ENCODE measurements around the gene RANBP3L. TPM values are rescaled to one million over a fixed set of nuclear protein-coding genes. Genes with fewer than 3 reads are reported as not detected.
"Not testable (repeated sequence)": the region's sequence is repeated elsewhere in the genome, so short reads cannot be mapped to it uniquely, and the experiment has no call there.

Gene RANBP3L
- polyA plus RNA-seq, 1 of the 3 experiments (the other 2 are of a cell fraction), result not detected

DNA sequence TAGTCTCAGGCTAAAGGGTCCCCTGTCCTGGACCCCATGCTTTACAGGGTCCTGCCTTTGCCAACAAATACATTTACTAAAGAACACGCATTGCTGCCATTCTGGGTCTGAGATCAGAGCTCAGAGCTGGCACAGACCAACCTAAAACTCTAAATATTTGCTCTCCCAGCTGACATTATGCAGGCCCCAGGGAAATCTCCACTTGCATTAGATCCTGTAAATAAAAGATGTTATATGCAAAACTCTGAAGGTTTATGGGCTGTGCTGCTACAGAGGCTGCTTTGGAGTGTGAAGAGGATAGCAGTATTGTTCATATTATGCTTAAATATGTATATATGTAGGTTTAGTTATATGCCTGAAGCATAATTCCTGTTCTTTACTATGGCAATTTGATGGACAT is 35.9 kb upstream of the RANBP3L start (continued):
- TF ChIP-seq RXRA (IDR thresholded peaks at IDR 0.05; ENCODE audit: borderline replicate concordance, low read depth) (no peak), YY1 (IDR thresholded peaks at IDR 0.05; ENCODE audit: low read depth) (no peak)

GRCh38 chr5:36334315-36334714 is 32.6 kb upstream of the RANBP3L start:
- no peaks in the 10 kb centered on the region for H3K36me3 ChIP-seq (replicated peaks in 1 of 2; ENCODE audit: control insufficient read depth in 1 of 2, insufficient read depth in 2 of 2, low read length in 1 of 2)
- WGBS (ENCODE audit: low lambda C conversion rate), result 72% methylated on average over 5 of the region's 5 CpGs
- no peaks in the 10 kb centered on the region for H3K9me3 ChIP-seq
- H3K27me3 ChIP-seq (ENCODE audit: insufficient read depth), result no peaks in the 10 kb centered on the region; the same call in 1 of the 2 replicates
- TF ChIP-seq SIN3A (IDR thresholded peaks at IDR 0.05; ENCODE audit: borderline replicate concordance, low read depth, low read length) (no peak), YY1 (IDR thresholded peaks at IDR 0.05; ENCODE audit: low read depth) (no peak), FOXM1 (IDR thresholded peaks at IDR 0.05; ENCODE audit: low read depth) (no peak), GATA2 (CRISPR knock-in tag; IDR thresholded peaks at IDR 0.05) (no peak), RXRA (IDR thresholded peaks at IDR 0.05; ENCODE audit: borderline replicate concordance, low read depth) (no peak), NFIC (IDR thresholded peaks at IDR 0.05; ENCODE audit: borderline replicate concordance) (no peak), EP300 (IDR thresholded peaks at IDR 0.05; ENCODE audit: borderline replicate concordance in 1 of 2, low read depth in 1 of 2, low read length in 1 of 2) (no peak), EZH2phosphoT487 (IDR thresholded peaks at IDR 0.05; ENCODE audit: borderline replicate concordance, low read depth) (no peak), RCOR1 (IDR thresholded peaks at IDR 0.05; ENCODE audit: low read length) (no peak), MXI1 (IDR thresholded peaks at IDR 0.05; ENCODE audit: low read depth, low read length) (no peak), ZBTB33 (IDR thresholded peaks at IDR 0.05; ENCODE audit: borderline replicate concordance, low read depth) (no peak), TEAD4 (IDR thresholded peaks at IDR 0.05; ENCODE audit: borderline replicate concordance, insufficient read depth) (no peak)
- TF ChIP-seq, protein P1, sequence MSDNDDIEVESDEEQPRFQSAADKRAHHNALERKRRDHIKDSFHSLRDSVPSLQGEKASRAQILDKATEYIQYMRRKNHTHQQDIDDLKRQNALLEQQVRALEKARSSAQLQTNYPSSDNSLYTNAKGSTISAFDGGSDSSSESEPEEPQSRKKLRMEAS (IDR thresholded peaks at IDR 0.05; ENCODE audit: low read depth), result no peak
- TF ChIP-seq, protein P2, sequence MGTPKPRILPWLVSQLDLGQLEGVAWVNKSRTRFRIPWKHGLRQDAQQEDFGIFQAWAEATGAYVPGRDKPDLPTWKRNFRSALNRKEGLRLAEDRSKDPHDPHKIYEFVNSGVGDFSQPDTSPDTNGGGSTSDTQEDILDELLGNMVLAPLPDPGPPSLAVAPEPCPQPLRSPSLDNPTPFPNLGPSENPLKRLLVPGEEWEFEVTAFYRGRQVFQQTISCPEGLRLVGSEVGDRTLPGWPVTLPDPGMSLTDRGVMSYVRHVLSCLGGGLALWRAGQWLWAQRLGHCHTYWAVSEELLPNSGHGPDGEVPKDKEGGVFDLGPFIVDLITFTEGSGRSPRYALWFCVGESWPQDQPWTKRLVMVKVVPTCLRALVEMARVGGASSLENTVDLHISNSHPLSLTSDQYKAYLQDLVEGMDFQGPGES (IDR thresholded peaks at IDR 0.05; ENCODE audit: low read depth, low read length), result no peak
- TF ChIP-seq, protein P3, sequence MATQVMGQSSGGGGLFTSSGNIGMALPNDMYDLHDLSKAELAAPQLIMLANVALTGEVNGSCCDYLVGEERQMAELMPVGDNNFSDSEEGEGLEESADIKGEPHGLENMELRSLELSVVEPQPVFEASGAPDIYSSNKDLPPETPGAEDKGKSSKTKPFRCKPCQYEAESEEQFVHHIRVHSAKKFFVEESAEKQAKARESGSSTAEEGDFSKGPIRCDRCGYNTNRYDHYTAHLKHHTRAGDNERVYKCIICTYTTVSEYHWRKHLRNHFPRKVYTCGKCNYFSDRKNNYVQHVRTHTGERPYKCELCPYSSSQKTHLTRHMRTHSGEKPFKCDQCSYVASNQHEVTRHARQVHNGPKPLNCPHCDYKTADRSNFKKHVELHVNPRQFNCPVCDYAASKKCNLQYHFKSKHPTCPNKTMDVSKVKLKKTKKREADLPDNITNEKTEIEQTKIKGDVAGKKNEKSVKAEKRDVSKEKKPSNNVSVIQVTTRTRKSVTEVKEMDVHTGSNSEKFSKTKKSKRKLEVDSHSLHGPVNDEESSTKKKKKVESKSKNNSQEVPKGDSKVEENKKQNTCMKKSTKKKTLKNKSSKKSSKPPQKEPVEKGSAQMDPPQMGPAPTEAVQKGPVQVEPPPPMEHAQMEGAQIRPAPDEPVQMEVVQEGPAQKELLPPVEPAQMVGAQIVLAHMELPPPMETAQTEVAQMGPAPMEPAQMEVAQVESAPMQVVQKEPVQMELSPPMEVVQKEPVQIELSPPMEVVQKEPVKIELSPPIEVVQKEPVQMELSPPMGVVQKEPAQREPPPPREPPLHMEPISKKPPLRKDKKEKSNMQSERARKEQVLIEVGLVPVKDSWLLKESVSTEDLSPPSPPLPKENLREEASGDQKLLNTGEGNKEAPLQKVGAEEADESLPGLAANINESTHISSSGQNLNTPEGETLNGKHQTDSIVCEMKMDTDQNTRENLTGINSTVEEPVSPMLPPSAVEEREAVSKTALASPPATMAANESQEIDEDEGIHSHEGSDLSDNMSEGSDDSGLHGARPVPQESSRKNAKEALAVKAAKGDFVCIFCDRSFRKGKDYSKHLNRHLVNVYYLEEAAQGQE (IDR thresholded peaks at IDR 0.05; ENCODE audit: low read depth, low read length), result no peak
- no peak for DNase-seq
- no peaks in the 10 kb centered on the region for H3K79me2 ChIP-seq (ENCODE audit: insufficient read depth)
- POLR2A ChIA-PET, result no interaction called here
- H4K20me1 ChIP-seq (ENCODE audit: insufficient read depth), result no peaks in the 10 kb centered on the region
- H2AFZ ChIP-seq (ENCODE audit: low read depth), result no peak overlapping the region
- H3K9me2 ChIP-seq, result no peaks in the 10 kb centered on the region
- H3K4me1 ChIP-seq (ENCODE audit: control insufficient read depth in 1 of 2, insufficient read depth in 2 of 2, low read depth in 1 of 2, low read length in 1 of 2), result no peaks in the 10 kb centered on the region
- H3K4me2 ChIP-seq, result no peak overlapping the region
- no peaks in the 10 kb centered on the region for H3F3A ChIP-seq (replicated peaks; ENCODE audit: insufficient read depth)
- no peak overlapping the region for H3K27ac ChIP-seq (ENCODE audit: low read depth in 2 of 2, low read length in 1 of 2)
- CTCF ChIA-PET, result no interaction called here
- no peak overlapping the region for H3K9ac ChIP-seq
- no peak overlapping the region for H3K4me3 ChIP-seq (ENCODE audit: low read depth in 2 of 2, low read length in 1 of 2)

GRCh38 chr5:36332720-36333119 is 31.0 kb upstream of the RANBP3L start:
- WGBS (ENCODE audit: low lambda C conversion rate), result 69% methylated on average over 13 of the region's 13 CpGs

More at GRCh38 chr5:36332720-36333119, 31.0 kb upstream of the RANBP3L start:
- H3K4me3 ChIP-seq (ENCODE audit: low read depth in 2 of 2, low read length in 1 of 2); H2AFZ ChIP-seq (ENCODE audit: low read depth); H3K36me3 ChIP-seq (replicated peaks in 1 of 2; ENCODE audit: control insufficient read depth in 1 of 2, insufficient read depth in 2 of 2, low read length in 1 of 2); H4K20me1 ChIP-seq (ENCODE audit: insufficient read depth); H3F3A ChIP-seq (replicated peaks; ENCODE audit: insufficient read depth); H3K9me3 ChIP-seq; H3K9me2 ChIP-seq; H3K4me2 ChIP-seq; H3K79me2 ChIP-seq (ENCODE audit: insufficient read depth); H3K27ac ChIP-seq (ENCODE audit: low read depth in 2 of 2, low read length in 1 of 2); H3K27me3 ChIP-seq (ENCODE audit: insufficient read depth); DNase-seq; H3K4me1 ChIP-seq (ENCODE audit: control insufficient read depth in 1 of 2, insufficient read depth in 2 of 2, low read depth in 1 of 2, low read length in 1 of 2); POLR2A ChIA-PET; H3K9ac ChIP-seq: not testable (repeated sequence)
- CTCF ChIA-PET, result interaction anchor here (1.3 kb wide), 1 partner anchor 27 kb away, joined by 3 read pairs; no protein-coding TSS in a partner anchor
